Uterus (tissue), 4 donors: Measurements from ENCODE around the gene OR2T1. TPM values are rescaled to one million over a fixed set of nuclear protein-coding genes. Genes with fewer than 3 reads are reported as not detected.
"Not testable (repeated sequence)": the region's sequence is repeated elsewhere in the genome, so short reads cannot be mapped to it uniquely, and the experiment has no call there.

Experiments used
- DNase-seq, 2 donors: peaks; one replicate each; pipeline ENCODE4 v3.0.0-alpha.2; 2019 to 2020
- H3K27ac ChIP-seq, 2 donors: fragments of 200-600 bp; sonication (generic); 1 replicate in 1 of 2; 2 replicates in 1 of 2; pipeline ENCODE4 v1.5.1; 2016 to 2018
- H3K27me3 ChIP-seq, 2 donors: fragments of 200-600 bp; sonication (generic); one replicate each; pipeline ENCODE4 v1.5.1; 2018 to 2019; ENCODE audit warnings: control low read depth in 1 of 2
- H3K36me3 ChIP-seq, 2 donors: fragments of 200-600 bp; sonication (generic); one replicate each; pipeline ENCODE4 v1.5.1; 2019; ENCODE audit warnings: control low read depth in 1 of 2
- H3K4me1 ChIP-seq, 2 donors: fragments of 200-600 bp; sonication (generic); one replicate each; pipeline ENCODE4 v1.5.1; 2018 to 2019; ENCODE audit warnings: control low read depth in 1 of 2
- H3K4me3 ChIP-seq, 2 donors: fragments of 200-600 bp; sonication (generic); 1 replicate in 1 of 2; 2 replicates in 1 of 2; pipeline ENCODE4 v1.5.1; 2018 to 2019; ENCODE audit warnings: mild to moderate bottlenecking in 1 of 2
- H3K9me3 ChIP-seq, 2 donors: fragments of 200-600 bp; sonication (generic); one replicate each; pipeline ENCODE4 v1.5.1; 2019; ENCODE audit warnings: control low read depth in 1 of 2
- intact Hi-C: fragments of 100-400 bp; cut with DNase I; formaldehyde crosslinking; loops from one replicate; pipeline ENCODE4 v1.15.1; 2023; ENCODE audit warnings: low total_unique reads
- total RNA-seq, 4 donors: library from RNA; depleted of rRNA in 3 of 4; stranded (reverse); fragments of >200 nt in 3 of 4; gene quantifications; one replicate each; pipeline versions ENCODE4 v1.1.0 to v1.2.4, GENCODE V29; 2014 to 2023
- donor health status: DM: yes; HTN: yes; CAD: no.

The OR2T1 gene
- total RNA-seq, 4 donors from 2014 or later = not detected

- intact Hi-C loops, H3K27ac ChIP-seq, H3K4me3 ChIP-seq, H3K27me3 ChIP-seq, H3K36me3 ChIP-seq, H3K4me1 ChIP-seq, DNase-seq, H3K9me3 ChIP-seq: not testable (repeated sequence)
Measured at GRCh38 chr1:248445399-248445798, 42.6 kb downstream of the OR2T1 start, which contains the start of gene OR2T2. Gene OR2T2, plus strand, starts transcription at chr1:248445637. Its CDS starts 7,161 bp downstream, at chr1:248452798.

- DNase-seq, H3K4me1 ChIP-seq, H3K9me3 ChIP-seq, H3K4me3 ChIP-seq, H3K36me3 ChIP-seq, H3K27ac ChIP-seq, H3K27me3 ChIP-seq, intact Hi-C loops: not testable (repeated sequence)
Measured at GRCh38 chr1:248448409-248449074, 45.7 kb downstream of the OR2T1 start.

GRCh38 chr1:248449821-248450465 lies 47.1 kb downstream of the OR2T1 start:
- DNase-seq, H3K27me3 ChIP-seq, intact Hi-C loops, H3K27ac ChIP-seq, H3K9me3 ChIP-seq, H3K4me3 ChIP-seq, H3K36me3 ChIP-seq, H3K4me1 ChIP-seq: not testable (repeated sequence)

GRCh38 chr1:248450466-248451145 lies 47.8 kb downstream of the OR2T1 start:
- H3K9me3 ChIP-seq, H3K36me3 ChIP-seq, H3K4me1 ChIP-seq, DNase-seq, H3K27me3 ChIP-seq, H3K27ac ChIP-seq, H3K4me3 ChIP-seq, intact Hi-C loops: not testable (repeated sequence)

GRCh38 chr1:248453619-248454018 lies 50.8 kb downstream of the OR2T1 start:
- H3K9me3 ChIP-seq, H3K4me1 ChIP-seq, DNase-seq, intact Hi-C loops, H3K36me3 ChIP-seq, H3K27me3 ChIP-seq, H3K4me3 ChIP-seq, H3K27ac ChIP-seq: not testable (repeated sequence)

- H3K36me3 ChIP-seq, H3K9me3 ChIP-seq, H3K27ac ChIP-seq, intact Hi-C loops, H3K4me3 ChIP-seq, H3K4me1 ChIP-seq, H3K27me3 ChIP-seq, DNase-seq: not testable (repeated sequence)
Measured at GRCh38 chr1:248455045-248455444, 52.2 kb downstream of the OR2T1 start.

GRCh38 chr1:248456635-248457034 lies 53.8 kb downstream of the OR2T1 start:
- H3K4me1 ChIP-seq, intact Hi-C loops, H3K9me3 ChIP-seq, H3K36me3 ChIP-seq, H3K27ac ChIP-seq, H3K4me3 ChIP-seq, H3K27me3 ChIP-seq, DNase-seq: not testable (repeated sequence)

Other genes with a start within 250 kb of the OR2T1 start
- not detected for gene OR2M2, start 228.2 kb upstream of the OR2T1 start, total RNA-seq
- under 1 TPM in 1 of 4 donors, not detected in 3; under 0.01 TPM for gene OR2M3, start 205.8 kb upstream of the OR2T1 start, total RNA-seq
- gene OR2M4, start 171.6 kb upstream of the OR2T1 start, total RNA-seq = not detected
- gene OR2T33, start 125.1 kb upstream of the OR2T1 start, total RNA-seq = not detected
- gene OR2T12, start 99.6 kb upstream of the OR2T1 start, total RNA-seq = not detected
- gene OR2M7, start 78.5 kb upstream of the OR2T1 start, total RNA-seq = not detected
- not detected for gene OR14C36, start 54.3 kb upstream of the OR2T1 start, total RNA-seq
- gene OR2T4, start 41.4 kb upstream of the OR2T1 start, total RNA-seq = not detected
- not detected for gene OR2T6, start 27.3 kb upstream of the OR2T1 start, total RNA-seq
- under 1 TPM in 1 of 4 donors, not detected in 3; 0.21 TPM for gene OR2T2, start 42.6 kb downstream of the OR2T1 start, total RNA-seq
- not detected for gene OR2T3, start 70.3 kb downstream of the OR2T1 start, total RNA-seq
- gene OR2T5, start 85.5 kb downstream of the OR2T1 start, total RNA-seq = not detected
- not detected for gene OR2G6, start 105.0 kb downstream of the OR2T1 start, total RNA-seq
- gene OR2T29, start 159.7 kb downstream of the OR2T1 start, total RNA-seq = not detected
- not detected for gene OR2T34, start 171.7 kb downstream of the OR2T1 start, total RNA-seq
- gene OR2T10, start 194.7 kb downstream of the OR2T1 start, total RNA-seq = not detected
- not detected for gene OR2T11, start 232.0 kb downstream of the OR2T1 start, total RNA-seq
- gene OR2T35, start 242.2 kb downstream of the OR2T1 start, total RNA-seq = not detected